Activated naive CD4-positive, alpha-beta T cell treated with anti-CD3 and anti-CD28 coated beads, Interleukin-2, amount 50 U/mL, for 72 hours (primary cell): ENCODE results near the gene CTIF. TPM values are rescaled to one million over a fixed set of nuclear protein-coding genes. Genes with fewer than 3 reads are reported as not detected.

Experiments
- ATAC-seq, 2 donors: fragments of 150-1000 bp; cut with Tn5 transposase; 2 replicates each; pipeline ENCODE4 v1.10.0; 2021; ENCODE audit warnings: mild to moderate bottlenecking in 2 of 2, moderate library complexity in 2 of 2
- DNase-seq, 2 donors: peaks; one replicate each; pipeline ENCODE4 v3.0.0; 2021 to 2022; ENCODE audit warnings: low spot score in 2 of 2
- H3K27ac Mint-ChIP-seq, 2 donors: one replicate each; pipeline ENCODE4 v1.8.0; 2022; ENCODE audit warnings: mild to moderate bottlenecking in 2 of 2, mixed read lengths in 2 of 2
- H3K36me3 Mint-ChIP-seq, 2 donors: one replicate each; pipeline ENCODE4 v1.8.0; 2022; ENCODE audit warnings: mixed read lengths in 2 of 2
- H3K9me3 Mint-ChIP-seq, 2 donors: one replicate each; pipeline ENCODE4 v1.8.0; 2022; ENCODE audit warnings: mixed read lengths in 2 of 2
- total RNA-seq, 2 donors: library from RNA; stranded (reverse); gene quantifications; one replicate each; pipeline ENCODE4 v1.2.3, GENCODE V29; 2022

Gene CTIF
- total RNA-seq, 2 donors from 2014 or later = 2.4 to 7.9 TPM

DNA sequence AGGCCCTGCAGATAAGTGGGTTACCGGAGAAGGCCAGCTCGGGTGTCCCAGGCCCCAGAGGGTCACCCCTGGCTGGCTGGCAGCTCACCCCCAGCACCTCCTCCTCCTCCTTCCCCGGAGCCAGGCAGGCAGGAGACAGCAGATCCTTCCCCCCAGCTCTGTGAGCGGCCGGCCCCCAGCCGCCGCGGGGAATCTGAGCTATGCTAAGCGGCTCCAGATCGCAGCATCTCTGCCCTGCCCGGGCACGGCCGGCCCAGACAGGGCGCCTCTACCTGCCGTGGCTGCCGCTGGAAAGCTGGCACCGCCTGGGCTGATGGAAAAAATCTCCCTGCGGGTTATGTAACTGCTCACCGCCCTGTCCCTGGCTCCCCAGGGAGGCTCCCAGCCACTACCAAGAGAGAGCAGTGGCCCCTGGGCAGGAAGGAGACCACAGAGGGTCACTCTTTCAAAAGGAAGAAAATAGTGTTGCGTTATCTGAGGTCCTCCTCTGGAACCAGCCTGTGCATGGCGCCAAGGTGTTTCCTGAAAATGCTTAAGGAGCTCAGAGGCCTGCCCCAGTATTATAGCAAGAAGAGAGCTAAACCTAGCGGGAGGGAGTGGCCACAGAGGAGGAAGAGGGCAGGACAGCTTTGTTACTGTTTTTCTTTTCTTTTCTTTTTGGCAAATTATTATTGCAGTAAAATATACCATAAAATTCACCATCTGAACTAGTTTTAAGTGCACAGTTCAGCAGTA, 233.0 kb downstream of the CTIF start:
- Mint-ChIP-seq H3K36me3 (no peaks in the 10 kb centered on the region), H3K27ac (no peak overlapping the region), H3K9me3 (no peaks in the 10 kb centered on the region)
- ATAC-seq (no peak), DNase-seq (no peak)

DNA sequence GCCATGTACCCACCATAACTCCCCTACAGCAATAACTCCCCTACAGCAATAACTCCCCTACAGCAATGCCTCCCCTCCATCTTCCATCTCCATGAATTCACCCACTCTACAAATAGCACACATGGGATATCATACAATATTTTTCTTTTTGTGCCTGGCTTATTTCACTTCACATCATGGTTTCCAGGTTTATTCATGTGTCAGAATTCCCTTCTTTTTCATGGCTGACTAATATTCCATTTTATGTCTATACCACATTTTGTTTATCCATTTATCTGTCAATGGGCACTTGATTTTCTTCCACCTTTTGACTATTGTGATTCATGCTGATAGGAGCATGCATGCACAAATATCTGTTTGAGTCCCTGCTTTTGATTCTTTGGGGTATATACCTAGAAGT, 233.6 kb downstream of the CTIF start:
- no peak for DNase-seq
- no peak for ATAC-seq
- no peak overlapping the region for H3K27ac Mint-ChIP-seq
- no peaks in the 10 kb centered on the region for H3K9me3 Mint-ChIP-seq
- H3K36me3 Mint-ChIP-seq = no peaks in the 10 kb centered on the region

DNA sequence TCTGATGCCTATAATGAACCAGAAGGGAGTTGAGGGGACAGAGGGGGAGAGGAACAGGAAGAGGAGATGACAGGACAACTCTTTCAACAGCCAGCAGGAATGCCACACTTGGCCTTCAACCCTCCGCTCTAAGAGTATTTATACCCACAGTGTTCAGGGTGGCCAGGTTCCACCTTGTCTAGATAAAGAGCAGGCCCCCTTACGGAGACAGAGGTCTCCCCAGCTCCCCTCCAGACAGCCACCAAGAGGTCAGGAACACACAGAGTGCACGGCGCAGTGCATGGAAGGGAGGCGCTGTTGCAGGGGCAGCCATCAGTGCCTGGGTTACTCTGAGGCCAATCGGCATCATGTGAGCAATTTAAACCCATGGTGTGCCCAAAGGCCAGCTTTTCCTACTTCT, 235.0 kb downstream of the CTIF start:
- Mint-ChIP-seq H3K9me3 (no peaks in the 10 kb centered on the region), H3K27ac (no peak overlapping the region), H3K36me3 (no peaks in the 10 kb centered on the region)
- ATAC-seq (no peak), DNase-seq (no peak)

DNA sequence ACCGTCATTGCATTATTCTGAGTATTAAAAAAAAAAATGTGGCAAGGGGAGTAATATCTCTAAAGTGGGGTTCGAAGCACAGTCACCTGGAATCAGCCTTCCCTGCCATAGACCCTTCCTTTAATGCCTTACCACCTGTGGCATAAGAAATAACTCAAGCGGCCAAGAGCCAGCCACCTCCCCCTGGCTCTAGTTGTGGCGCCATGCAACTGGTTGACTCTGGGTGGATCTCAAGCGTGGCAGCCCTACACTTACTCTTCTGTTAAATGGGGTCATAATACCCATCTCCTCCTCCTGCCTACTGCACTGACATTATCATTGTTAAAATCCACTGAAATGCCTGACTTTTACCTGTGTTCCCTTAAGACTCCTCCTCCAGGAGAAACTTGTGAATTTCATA, 236.1 kb downstream of the CTIF start:
- Mint-ChIP-seq H3K9me3 (no peaks in the 10 kb centered on the region), H3K27ac (no peak overlapping the region), H3K36me3 (no peaks in the 10 kb centered on the region)
- ATAC-seq (no peak), DNase-seq (no peak)

GRCh38 chr18:48775372-48776155, 236.7 kb downstream of the CTIF start:
- Mint-ChIP-seq H3K36me3 (no peaks in the 10 kb centered on the region), H3K9me3 (no peaks in the 10 kb centered on the region), H3K27ac (peak overlapping the region in 1 of 2 donors; percentile 55)
- DNase-seq = no peak
- ATAC-seq = no peak

DNA sequence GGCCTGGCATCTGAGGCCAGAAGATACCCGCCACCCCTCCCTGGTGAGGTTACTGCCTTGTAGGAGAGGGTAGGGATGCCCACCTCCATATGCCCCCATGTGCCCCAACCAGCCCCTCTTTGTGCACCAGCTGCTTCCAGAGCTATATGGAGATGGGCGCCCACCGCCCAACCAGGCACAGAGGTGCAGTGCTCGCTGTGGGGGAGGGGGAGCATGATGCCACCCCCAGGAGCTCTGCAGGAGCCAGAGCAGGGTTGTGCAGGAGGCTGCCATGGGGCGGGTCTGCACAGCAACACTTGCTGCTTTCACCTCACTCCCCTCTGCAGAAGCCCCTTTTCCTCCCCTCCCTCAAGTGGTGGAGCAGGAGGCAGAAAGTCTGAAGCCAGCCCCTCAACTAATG, 237.3 kb downstream of the CTIF start:
- Mint-ChIP-seq H3K9me3 (no peaks in the 10 kb centered on the region), H3K36me3 (no peaks in the 10 kb centered on the region), H3K27ac (no peak overlapping the region)
- ATAC-seq = no peak
- DNase-seq = no peak

DNA sequence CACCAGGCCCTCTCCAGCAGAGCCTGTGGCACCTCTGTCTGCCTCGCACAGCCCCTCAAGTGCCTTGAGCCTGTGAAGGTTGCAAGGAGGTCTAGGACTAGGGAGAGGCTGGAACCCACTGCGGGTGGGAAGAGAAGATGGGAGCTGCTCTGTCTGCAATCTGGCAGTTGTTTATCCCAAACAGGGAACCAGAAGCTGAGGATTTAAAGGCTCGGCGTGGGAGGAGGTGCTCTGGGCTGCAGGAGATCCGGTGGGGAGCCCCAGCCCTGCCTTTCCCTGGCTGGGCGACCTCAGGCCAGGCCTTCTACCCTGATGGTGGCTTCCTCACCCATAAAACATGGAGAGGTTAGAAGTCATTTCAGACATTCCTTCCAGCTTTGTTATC, 237.8 kb downstream of the CTIF start:
- ATAC-seq = peak in 1 of 2 donors; percentile 11
- H3K27ac Mint-ChIP-seq = no peak overlapping the region
- DNase-seq = no peak
- H3K36me3 Mint-ChIP-seq = no peaks in the 10 kb centered on the region
- no peaks in the 10 kb centered on the region for H3K9me3 Mint-ChIP-seq

DNA sequence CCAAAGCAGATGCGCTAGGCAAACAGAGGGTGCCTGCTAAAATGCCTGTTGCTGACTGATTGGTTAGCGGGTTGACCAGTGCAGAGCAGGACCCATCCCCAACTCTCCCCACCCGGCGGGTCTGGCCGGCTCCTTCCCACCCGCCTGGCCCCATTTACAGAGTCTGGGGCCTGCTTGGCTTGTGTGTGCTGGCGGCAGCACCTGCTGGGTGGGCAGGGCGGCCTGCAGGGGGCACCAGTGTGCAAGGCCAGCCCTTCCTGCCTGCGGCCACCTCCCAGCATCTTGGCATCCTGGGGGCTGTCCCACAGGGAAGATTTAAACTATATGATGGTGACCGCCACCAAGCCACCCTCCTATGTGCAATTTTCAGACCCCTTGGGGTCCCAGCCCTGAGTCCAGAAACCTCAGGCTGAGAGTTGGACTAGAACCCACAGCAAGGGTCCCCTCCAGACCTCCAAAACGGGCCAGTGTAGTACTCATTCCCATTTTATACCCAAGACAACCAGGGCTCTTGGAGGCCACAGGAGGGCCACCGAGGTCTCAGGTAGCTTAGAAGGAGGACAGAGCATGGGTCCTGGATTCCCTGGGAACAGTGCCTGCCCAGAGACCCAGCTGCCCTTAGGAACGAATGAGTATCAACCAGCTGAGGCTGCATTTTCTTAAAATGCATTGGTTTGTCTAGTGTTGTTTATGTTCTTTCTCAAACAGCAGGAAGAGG, 238.4 kb downstream of the CTIF start:
- no peaks in the 10 kb centered on the region for H3K36me3 Mint-ChIP-seq
- ATAC-seq (peak; percentile 86 to 92), DNase-seq (peak; percentile 71 to 77)
- H3K9me3 Mint-ChIP-seq = no peaks in the 10 kb centered on the region
- peak overlapping the region in 1 of 2 donors; percentile 26 for H3K27ac Mint-ChIP-seq

DNA sequence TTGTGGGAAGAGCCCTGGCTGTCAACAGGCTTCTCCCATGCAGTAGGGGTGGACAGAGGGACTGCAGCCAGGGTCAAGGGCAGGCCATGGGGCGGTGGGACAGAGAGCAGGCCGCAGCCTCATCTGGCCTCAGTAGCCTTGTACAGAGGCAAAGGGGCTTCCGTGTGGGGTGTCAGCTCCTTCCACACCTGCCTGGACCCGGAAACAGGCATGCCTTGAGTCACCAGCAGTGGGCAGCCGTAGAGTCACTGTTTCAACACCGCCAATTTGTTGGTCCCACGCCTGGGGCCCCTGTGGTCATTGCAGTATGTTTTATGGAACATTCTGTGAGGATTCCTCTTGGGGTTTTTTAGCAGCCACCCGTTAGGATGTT, 238.9 kb downstream of the CTIF start:
- no peaks in the 10 kb centered on the region for H3K9me3 Mint-ChIP-seq
- H3K36me3 Mint-ChIP-seq = no peaks in the 10 kb centered on the region
- H3K27ac Mint-ChIP-seq = peak overlapping the region in 1 of 2 donors; percentile 26
- no peak for DNase-seq
- peak in 1 of 2 donors; percentile 7 for ATAC-seq

DNA sequence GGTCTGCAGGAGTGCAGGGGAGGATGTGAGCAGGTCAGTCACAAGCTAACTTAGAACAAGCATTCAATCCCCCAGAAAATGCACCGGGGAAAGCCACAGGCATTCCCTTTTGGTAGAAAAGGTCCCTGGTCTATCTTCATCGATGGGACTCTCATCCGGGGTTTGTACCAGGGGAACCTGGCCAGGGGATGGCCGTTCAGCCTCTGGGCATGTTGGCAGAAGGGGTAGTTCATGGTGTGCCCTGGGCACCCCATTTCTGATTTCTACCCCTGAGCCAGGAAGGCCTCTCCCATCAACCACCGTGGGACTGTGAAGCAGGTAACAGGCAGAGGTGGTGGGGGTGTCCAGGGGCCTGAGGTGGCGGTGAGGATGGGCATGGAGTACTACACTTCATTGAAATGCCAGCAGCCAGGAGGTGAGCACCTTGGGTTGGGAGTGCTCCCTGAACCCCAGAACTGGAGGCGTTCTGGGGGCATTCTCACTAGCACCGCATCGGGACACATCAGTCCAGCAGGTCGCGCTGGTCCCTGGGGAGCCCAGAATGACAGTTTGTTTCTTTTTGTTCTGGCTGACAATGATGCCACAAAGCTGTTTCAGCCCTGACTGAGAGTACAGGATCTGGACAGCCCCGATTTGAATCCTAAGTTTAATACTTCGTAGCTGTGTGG, 239.6 kb downstream of the CTIF start:
- Mint-ChIP-seq H3K36me3 (no peaks in the 10 kb centered on the region), H3K27ac (peak overlapping the region in 1 of 2 donors; percentile 26), H3K9me3 (no peaks in the 10 kb centered on the region)
- no peak for DNase-seq
- no peak for ATAC-seq

GRCh38 chr18:48779462-48779861, 240.6 kb downstream of the CTIF start:
- no peaks in the 10 kb centered on the region for H3K9me3 Mint-ChIP-seq
- no peak for DNase-seq

DNA sequence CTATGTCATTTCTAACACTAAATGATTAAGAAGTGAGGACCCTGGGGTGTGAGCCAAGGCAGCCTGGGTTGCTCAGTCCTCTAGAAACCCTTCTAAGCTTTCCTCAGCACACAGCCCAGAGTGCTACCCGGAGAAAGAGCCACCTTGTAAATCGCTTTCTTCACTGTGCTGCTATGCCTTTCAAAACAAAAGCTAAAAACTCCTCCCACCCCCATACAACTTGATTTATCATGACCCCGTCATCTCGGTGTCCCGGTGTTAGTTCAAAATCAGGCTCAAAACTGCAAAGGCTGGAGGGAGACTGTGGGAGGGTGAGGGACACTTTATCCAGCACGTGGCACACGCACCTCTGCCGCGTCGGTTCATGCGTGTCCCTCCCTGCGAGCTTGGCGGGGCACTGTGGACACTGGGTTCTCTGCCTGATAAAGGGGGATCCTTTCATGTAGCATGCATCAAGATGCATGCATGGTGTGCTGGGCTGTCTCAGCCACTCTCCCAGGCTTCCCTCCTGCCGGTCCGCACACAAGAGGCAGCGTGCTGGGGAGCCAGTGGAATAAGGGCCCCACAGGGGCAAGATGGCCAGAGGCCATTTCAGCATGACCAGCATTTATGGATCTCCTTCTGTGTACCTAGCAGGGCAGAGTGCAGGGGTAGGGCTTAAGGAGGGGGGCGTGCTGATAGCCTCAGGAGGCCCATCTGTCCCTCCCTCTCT, 241.5 kb downstream of the CTIF start:
- H3K9me3 Mint-ChIP-seq = no peaks in the 10 kb centered on the region

More at GRCh38 chr18:48779462-48779861, 240.6 kb downstream of the CTIF start:
- no peak for ATAC-seq
- Mint-ChIP-seq H3K36me3 (no peaks in the 10 kb centered on the region), H3K27ac (no peak overlapping the region)

DNA sequence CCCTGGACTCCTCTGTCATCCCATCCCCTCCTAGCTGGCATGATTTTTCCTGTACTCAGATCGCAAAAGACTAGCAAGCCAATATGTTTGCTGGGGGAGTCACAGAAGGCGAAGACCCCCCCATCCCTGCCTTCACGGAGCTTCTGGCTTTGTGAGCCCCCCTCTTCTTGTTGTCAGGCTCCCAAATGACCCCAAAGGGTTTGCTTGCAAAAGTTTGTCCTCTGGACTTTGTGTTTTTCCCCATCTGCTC, 242.0 kb downstream of the CTIF start:
- no peaks in the 10 kb centered on the region for H3K36me3 Mint-ChIP-seq
- H3K27ac Mint-ChIP-seq = no peak overlapping the region
- DNase-seq (no peak), ATAC-seq (no peak)
- H3K9me3 Mint-ChIP-seq = no peaks in the 10 kb centered on the region

More for the DNA sequence above, 241.5 kb downstream of the CTIF start:
- DNase-seq (no peak), ATAC-seq (no peak)
- H3K27ac Mint-ChIP-seq = no peak overlapping the region
- no peaks in the 10 kb centered on the region for H3K36me3 Mint-ChIP-seq

- DNase-seq (no peak), ATAC-seq (no peak)
- H3K27ac Mint-ChIP-seq = peak overlapping the region in 1 of 2 donors; percentile 36
- H3K36me3 Mint-ChIP-seq = no peaks in the 10 kb centered on the region
- H3K9me3 Mint-ChIP-seq = no peaks in the 10 kb centered on the region
These were observed 242.5 kb downstream of the CTIF start for GRCh38 chr18:48781163-48781987.

GRCh38 chr18:48781988-48782363, 243.1 kb downstream of the CTIF start:
- no peaks in the 10 kb centered on the region for H3K9me3 Mint-ChIP-seq
- DNase-seq (no peak), ATAC-seq (no peak)
- no peaks in the 10 kb centered on the region for H3K36me3 Mint-ChIP-seq
- no peak overlapping the region for H3K27ac Mint-ChIP-seq

DNA sequence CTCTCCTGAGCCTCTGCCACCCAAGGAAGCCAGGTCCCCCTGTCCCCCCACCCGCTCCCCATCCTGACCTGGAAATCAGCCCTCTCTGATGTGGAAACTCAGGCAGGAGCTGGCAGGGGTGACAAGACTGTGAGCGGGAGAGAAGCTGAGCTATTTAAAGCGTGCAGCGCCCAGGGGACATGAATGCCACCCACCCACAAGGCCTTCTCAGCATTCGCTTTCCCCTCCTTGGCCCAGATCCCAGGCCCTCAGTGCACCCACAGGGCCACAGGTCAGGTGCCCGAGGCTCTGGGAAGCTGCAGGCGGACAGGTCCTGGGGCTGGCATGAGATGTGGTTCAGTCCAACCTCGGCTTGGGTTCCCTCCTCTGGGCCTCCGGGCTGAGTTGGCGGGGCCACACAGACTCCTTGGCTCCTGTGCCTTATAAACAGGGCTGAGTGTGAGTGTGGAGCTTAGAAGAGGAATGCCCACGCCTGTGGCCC, 243.6 kb downstream of the CTIF start:
- ATAC-seq (no peak), DNase-seq (no peak)
- Mint-ChIP-seq H3K9me3 (no peaks in the 10 kb centered on the region), H3K27ac (no peak overlapping the region), H3K36me3 (no peaks in the 10 kb centered on the region)
